ENCODE measurements around the gene ERC2. TPM values are rescaled to one million over a fixed set of nuclear protein-coding genes. Genes with fewer than 3 reads are reported as not detected.

The ERC2 gene
- total RNA-seq, 1 donor from 2014 or later = 0.35 TPM

DNA sequence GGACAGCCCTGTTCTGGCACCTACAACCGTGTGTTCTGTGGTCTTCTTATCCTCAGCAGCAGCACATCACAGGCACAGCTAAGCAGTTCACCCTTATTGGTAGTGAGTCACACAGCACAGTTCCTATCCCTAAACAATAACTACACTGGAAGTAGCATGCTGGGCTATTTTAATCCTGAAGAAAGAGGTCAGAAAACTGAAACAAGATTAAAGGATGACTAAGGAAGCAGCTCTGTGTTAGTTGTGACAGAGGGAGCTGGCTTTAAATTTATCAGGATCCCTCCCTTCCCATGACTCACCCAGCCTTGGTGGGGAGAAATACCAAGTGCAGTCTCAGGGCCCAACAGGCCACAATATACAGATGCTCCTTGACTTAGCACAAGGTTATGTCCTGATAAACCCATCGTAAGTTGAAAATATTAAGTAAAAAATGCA is 144.3 kb downstream of the ERC2 start:
- no peaks in the 10 kb centered on the region for H3K36me3 Mint-ChIP-seq (ENCODE audit: unreplicated experiment)
- no peak overlapping the region for H3K27ac Mint-ChIP-seq (ENCODE audit: unreplicated experiment)
- no peaks in the 10 kb centered on the region for H3K9me3 Mint-ChIP-seq (ENCODE audit: unreplicated experiment)
- no peaks in the 10 kb centered on the region for H3K4me1 Mint-ChIP-seq (ENCODE audit: unreplicated experiment)
- no peak overlapping the region for H3K4me3 Mint-ChIP-seq (ENCODE audit: unreplicated experiment)
- no peak for TF ChIP-seq CTCF (IDR thresholded peaks at IDR 0.05)
- DNase-seq (ENCODE audit: extremely low spot score, unreplicated experiment) = no peak
- no peaks in the 10 kb centered on the region for H3K27me3 Mint-ChIP-seq (ENCODE audit: unreplicated experiment)

DNA sequence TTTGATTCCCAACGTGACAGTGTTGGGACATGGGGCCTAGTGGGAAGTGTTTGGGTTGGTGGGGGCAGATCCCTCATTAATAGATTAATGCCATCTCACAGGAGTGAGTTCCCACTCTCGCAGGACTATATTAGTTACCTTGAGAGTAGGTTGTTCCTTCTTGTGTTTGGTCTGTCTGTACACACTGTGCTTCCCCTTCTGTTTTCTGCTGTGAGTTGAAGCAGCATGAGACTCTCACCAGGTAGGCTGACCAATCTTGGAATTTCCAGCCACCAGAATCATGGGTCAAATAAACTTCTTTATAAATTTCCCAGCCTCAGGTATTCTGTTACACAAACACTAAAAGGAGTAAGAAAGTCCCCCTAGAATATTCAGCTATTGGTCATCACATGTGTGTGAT is 145.4 kb downstream of the ERC2 start:
- no peaks in the 10 kb centered on the region for H3K27me3 Mint-ChIP-seq (ENCODE audit: unreplicated experiment)
- DNase-seq (ENCODE audit: extremely low spot score, unreplicated experiment) = no peak
- TF ChIP-seq CTCF (IDR thresholded peaks at IDR 0.05) = no peak
- no peak overlapping the region for H3K27ac Mint-ChIP-seq (ENCODE audit: unreplicated experiment)
- no peaks in the 10 kb centered on the region for H3K36me3 Mint-ChIP-seq (ENCODE audit: unreplicated experiment)
- H3K9me3 Mint-ChIP-seq (ENCODE audit: unreplicated experiment) = no peaks in the 10 kb centered on the region
- no peak overlapping the region for H3K4me3 Mint-ChIP-seq (ENCODE audit: unreplicated experiment)
- no peaks in the 10 kb centered on the region for H3K4me1 Mint-ChIP-seq (ENCODE audit: unreplicated experiment)

- Mint-ChIP-seq H3K4me1 (ENCODE audit: unreplicated experiment) (no peaks in the 10 kb centered on the region), H3K4me3 (ENCODE audit: unreplicated experiment) (no peak overlapping the region), H3K9me3 (ENCODE audit: unreplicated experiment) (no peaks in the 10 kb centered on the region), H3K27me3 (ENCODE audit: unreplicated experiment) (peaks cover 4% of the 10 kb centered on the region), H3K27ac (ENCODE audit: unreplicated experiment) (no peak overlapping the region), H3K36me3 (ENCODE audit: unreplicated experiment) (no peaks in the 10 kb centered on the region)
- no peak for DNase-seq (ENCODE audit: extremely low spot score, unreplicated experiment)
- no peak for TF ChIP-seq CTCF (IDR thresholded peaks at IDR 0.05)
Measured at GRCh38 chr3:56321892-56322291, 146.4 kb downstream of the ERC2 start.

DNA sequence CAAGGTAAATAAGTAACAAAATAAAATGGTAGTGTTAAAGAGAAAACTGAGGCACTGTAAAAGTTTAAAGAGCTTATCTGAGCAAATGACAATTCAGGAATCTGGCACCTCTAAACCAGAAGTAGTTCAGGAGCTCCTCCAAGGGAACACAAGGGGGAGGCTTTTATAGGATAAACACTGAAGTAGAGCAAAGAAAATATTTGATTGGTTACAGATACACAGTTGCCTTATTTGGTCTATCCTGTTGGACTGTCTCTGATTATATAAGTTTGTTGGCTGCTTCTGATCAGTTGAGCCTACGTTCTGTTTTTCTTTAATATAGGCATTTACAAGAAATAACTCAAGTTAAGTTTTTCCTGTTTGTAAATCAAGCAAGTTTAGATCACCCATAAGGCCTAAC is 146.9 kb downstream of the ERC2 start:
- Mint-ChIP-seq H3K36me3 (ENCODE audit: unreplicated experiment) (no peaks in the 10 kb centered on the region), H3K9me3 (ENCODE audit: unreplicated experiment) (no peaks in the 10 kb centered on the region), H3K27me3 (ENCODE audit: unreplicated experiment) (peaks cover 4% of the 10 kb centered on the region), H3K4me1 (ENCODE audit: unreplicated experiment) (no peaks in the 10 kb centered on the region), H3K27ac (ENCODE audit: unreplicated experiment) (no peak overlapping the region), H3K4me3 (ENCODE audit: unreplicated experiment) (no peak overlapping the region)
- TF ChIP-seq CTCF (IDR thresholded peaks at IDR 0.05) = no peak
- DNase-seq (ENCODE audit: extremely low spot score, unreplicated experiment) = no peak

GRCh38 chr3:56320883-56321282 is 147.4 kb downstream of the ERC2 start:
- no peaks in the 10 kb centered on the region for H3K9me3 Mint-ChIP-seq (ENCODE audit: unreplicated experiment)
- H3K4me1 Mint-ChIP-seq (ENCODE audit: unreplicated experiment) = no peaks in the 10 kb centered on the region
- no peak for DNase-seq (ENCODE audit: extremely low spot score, unreplicated experiment)
- H3K4me3 Mint-ChIP-seq (ENCODE audit: unreplicated experiment) = no peak overlapping the region
- H3K27me3 Mint-ChIP-seq (ENCODE audit: unreplicated experiment) = peaks cover 4% of the 10 kb centered on the region
- no peaks in the 10 kb centered on the region for H3K36me3 Mint-ChIP-seq (ENCODE audit: unreplicated experiment)
- TF ChIP-seq CTCF (IDR thresholded peaks at IDR 0.05) = no peak
- H3K27ac Mint-ChIP-seq (ENCODE audit: unreplicated experiment) = no peak overlapping the region
